GM12864 (cell line): ENCODE measurements around the gene ADAMTS19.

Experiments used
- DNase-seq: peaks from one replicate; pipeline ENCODE4 v3.0.0-alpha.2; 2011; ENCODE audit warnings: low read depth
- H3K4me3 ChIP-seq: 2 replicates; pipeline ENCODE4 v1.5.1; 2011; ENCODE audit warnings: mild to moderate bottlenecking, low read depth, low read length, control low read depth
- CTCF ChIP-seq: IDR thresholded peaks from 2 replicates; pipeline ENCODE4 v1.5.1; 2011; ENCODE audit warnings: low read depth, mild to moderate bottlenecking, moderate library complexity, low read length, control low read depth, inconsistent platforms; ENCODE audit errors: missing control alignments

ADAMTS19 gene

GRCh38 chr5:129696636-129697035 is 236.5 kb downstream of the ADAMTS19 start:
- DNase-seq, result no peak
- no peak for TF ChIP-seq CTCF

GRCh38 chr5:129698661-129699060 is 238.6 kb downstream of the ADAMTS19 start:
- no peak for DNase-seq
- no peak for TF ChIP-seq CTCF
- H3K4me3 ChIP-seq, result no peak overlapping the region

More at GRCh38 chr5:129696636-129697035, 236.5 kb downstream of the ADAMTS19 start:
- H3K4me3 ChIP-seq, result no peak overlapping the region

GRCh38 chr5:129716235-129716634 is 256.1 kb downstream of the ADAMTS19 start:
- no peak overlapping the region for H3K4me3 ChIP-seq
- no peak for DNase-seq
- TF ChIP-seq CTCF, result no peak

- H3K4me3 ChIP-seq, result no peak overlapping the region
- DNase-seq, result no peak
- TF ChIP-seq CTCF, result no peak
Measured at GRCh38 chr5:129716651-129717050, 256.6 kb downstream of the ADAMTS19 start.

GRCh38 chr5:129717751-129718310 is 257.7 kb downstream of the ADAMTS19 start:
- no peak for DNase-seq
- TF ChIP-seq CTCF, result no peak

GRCh38 chr5:129718471-129719090 is 258.5 kb downstream of the ADAMTS19 start:
- DNase-seq, result no peak
- no peak overlapping the region for H3K4me3 ChIP-seq
- no peak for TF ChIP-seq CTCF

More at GRCh38 chr5:129717751-129718310, 257.7 kb downstream of the ADAMTS19 start:
- H3K4me3 ChIP-seq, result no peak overlapping the region

GRCh38 chr5:129724222-129724621 is 264.1 kb downstream of the ADAMTS19 start:
- no peak overlapping the region for H3K4me3 ChIP-seq
- no peak for TF ChIP-seq CTCF

More at GRCh38 chr5:129724222-129724621, 264.1 kb downstream of the ADAMTS19 start:
- no peak for DNase-seq
